ENCODE data around the gene SNX33. TPM values are rescaled to one million over a fixed set of nuclear protein-coding genes. Genes with fewer than 3 reads are reported as not detected.

SNX33 gene
- total RNA-seq, 1 experiment from 2014 or later, result 19.8 TPM

DNA sequence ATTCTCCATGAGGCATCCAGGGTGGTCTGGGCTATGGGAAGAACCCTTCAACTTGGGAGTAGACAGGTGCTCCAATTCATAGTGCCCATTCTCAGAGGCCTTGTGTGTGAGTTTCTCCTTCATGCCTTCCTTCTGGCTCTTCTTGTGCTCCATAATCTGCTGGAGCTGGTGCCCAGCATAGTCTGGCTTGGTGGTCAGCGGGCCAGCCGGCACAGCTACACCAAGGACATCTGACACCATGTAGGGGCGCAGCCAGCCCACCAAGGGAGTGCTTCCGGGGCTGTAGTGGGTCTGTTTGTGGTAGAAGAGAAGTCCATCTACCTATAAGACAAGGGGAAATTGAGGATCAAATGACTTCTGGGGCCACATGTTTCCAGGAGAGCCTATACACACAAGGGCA, 49.4 kb upstream of the SNX33 start (continued):
- TF ChIP-seq, protein P1, sequence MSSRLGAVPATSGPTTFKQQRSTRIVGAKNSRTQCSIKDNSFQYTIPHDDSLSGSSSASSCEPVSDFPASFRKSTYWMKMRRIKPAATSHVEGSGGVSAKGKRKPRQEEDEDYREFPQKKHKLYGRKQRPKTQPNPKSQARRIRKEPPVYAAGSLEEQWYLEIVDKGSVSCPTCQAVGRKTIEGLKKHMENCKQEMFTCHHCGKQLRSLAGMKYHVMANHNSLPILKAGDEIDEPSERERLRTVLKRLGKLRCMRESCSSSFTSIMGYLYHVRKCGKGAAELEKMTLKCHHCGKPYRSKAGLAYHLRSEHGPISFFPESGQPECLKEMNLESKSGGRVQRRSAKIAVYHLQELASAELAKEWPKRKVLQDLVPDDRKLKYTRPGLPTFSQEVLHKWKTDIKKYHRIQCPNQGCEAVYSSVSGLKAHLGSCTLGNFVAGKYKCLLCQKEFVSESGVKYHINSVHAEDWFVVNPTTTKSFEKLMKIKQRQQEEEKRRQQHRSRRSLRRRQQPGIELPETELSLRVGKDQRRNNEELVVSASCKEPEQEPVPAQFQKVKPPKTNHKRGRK (CRISPR knock-in tag; IDR thresholded peaks at IDR 0.05; ENCODE audit: borderline replicate concordance), result no peak

DNA sequence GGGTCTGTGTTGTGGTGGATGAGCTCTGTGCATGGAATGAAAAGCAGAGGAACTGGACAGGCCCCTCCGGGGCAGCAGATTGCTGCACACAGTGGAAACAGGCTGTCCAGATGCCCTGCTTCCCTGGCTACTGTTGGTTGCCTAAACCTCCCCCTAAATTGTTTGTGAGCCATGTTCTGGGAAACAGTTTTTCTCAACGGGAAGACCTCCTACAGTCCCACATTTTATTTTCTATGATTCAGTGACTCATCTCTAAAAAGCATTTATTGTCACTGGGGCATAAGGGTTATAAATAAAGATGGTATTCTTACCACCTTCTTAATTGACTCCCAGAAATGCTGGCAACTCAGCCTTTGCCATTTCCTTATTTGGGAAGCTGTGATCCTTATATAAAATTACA, 48.3 kb upstream of the SNX33 start:
- no peak for TF ChIP-seq NFE2L1 (CRISPR knock-in tag; IDR thresholded peaks at IDR 0.05)
- TF ChIP-seq, protein P2, sequence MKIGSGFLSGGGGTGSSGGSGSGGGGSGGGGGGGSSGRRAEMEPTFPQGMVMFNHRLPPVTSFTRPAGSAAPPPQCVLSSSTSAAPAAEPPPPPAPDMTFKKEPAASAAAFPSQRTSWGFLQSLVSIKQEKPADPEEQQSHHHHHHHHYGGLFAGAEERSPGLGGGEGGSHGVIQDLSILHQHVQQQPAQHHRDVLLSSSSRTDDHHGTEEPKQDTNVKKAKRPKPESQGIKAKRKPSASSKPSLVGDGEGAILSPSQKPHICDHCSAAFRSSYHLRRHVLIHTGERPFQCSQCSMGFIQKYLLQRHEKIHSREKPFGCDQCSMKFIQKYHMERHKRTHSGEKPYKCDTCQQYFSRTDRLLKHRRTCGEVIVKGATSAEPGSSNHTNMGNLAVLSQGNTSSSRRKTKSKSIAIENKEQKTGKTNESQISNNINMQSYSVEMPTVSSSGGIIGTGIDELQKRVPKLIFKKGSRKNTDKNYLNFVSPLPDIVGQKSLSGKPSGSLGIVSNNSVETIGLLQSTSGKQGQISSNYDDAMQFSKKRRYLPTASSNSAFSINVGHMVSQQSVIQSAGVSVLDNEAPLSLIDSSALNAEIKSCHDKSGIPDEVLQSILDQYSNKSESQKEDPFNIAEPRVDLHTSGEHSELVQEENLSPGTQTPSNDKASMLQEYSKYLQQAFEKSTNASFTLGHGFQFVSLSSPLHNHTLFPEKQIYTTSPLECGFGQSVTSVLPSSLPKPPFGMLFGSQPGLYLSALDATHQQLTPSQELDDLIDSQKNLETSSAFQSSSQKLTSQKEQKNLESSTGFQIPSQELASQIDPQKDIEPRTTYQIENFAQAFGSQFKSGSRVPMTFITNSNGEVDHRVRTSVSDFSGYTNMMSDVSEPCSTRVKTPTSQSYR (CRISPR knock-in tag; IDR thresholded peaks at IDR 0.05), result no peak
- TF ChIP-seq IRF2 (CRISPR knock-in tag; IDR thresholded peaks at IDR 0.05; ENCODE audit: borderline replicate concordance, low read depth), result no peak
- no peak for TF ChIP-seq KAT7 (CRISPR knock-in tag; IDR thresholded peaks at IDR 0.05; ENCODE audit: borderline replicate concordance)
- TF ChIP-seq, protein P3, sequence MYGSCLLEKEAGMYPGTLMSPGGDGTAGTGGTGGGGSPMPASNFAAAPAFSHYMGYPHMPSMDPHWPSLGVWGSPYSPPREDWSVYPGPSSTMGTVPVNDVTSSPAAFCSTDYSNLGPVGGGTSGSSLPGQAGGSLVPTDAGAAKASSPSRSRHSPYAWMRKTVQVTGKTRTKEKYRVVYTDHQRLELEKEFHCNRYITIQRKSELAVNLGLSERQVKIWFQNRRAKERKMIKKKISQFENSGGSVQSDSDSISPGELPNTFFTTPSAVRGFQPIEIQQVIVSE (CRISPR knock-in tag; IDR thresholded peaks at IDR 0.05; ENCODE audit: borderline replicate concordance), result no peak
- TF ChIP-seq SOX15 (CRISPR knock-in tag; IDR thresholded peaks at IDR 0.05), result no peak
- TF ChIP-seq ZNF232 (CRISPR knock-in tag; IDR thresholded peaks at IDR 0.05), result no peak
- TF ChIP-seq ZNF671 (CRISPR knock-in tag; IDR thresholded peaks at IDR 0.05), result no peak
- TF ChIP-seq, protein P4, sequence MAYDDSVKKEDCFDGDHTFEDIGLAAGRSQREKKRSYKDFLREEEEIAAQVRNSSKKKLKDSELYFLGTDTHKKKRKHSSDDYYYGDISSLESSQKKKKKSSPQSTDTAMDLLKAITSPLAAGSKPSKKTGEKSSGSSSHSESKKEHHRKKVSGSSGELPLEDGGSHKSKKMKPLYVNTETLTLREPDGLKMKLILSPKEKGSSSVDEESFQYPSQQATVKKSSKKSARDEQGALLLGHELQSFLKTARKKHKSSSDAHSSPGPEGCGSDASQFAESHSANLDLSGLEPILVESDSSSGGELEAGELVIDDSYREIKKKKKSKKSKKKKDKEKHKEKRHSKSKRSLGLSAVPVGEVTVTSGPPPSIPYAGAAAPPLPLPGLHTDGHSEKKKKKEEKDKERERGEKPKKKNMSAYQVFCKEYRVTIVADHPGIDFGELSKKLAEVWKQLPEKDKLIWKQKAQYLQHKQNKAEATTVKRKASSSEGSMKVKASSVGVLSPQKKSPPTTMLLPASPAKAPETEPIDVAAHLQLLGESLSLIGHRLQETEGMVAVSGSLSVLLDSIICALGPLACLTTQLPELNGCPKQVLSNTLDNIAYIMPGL (CRISPR knock-in tag; IDR thresholded peaks at IDR 0.05), result no peak
- TF ChIP-seq JUN (CRISPR knock-in tag; IDR thresholded peaks at IDR 0.05), result no peak
- TF ChIP-seq, protein P5, sequence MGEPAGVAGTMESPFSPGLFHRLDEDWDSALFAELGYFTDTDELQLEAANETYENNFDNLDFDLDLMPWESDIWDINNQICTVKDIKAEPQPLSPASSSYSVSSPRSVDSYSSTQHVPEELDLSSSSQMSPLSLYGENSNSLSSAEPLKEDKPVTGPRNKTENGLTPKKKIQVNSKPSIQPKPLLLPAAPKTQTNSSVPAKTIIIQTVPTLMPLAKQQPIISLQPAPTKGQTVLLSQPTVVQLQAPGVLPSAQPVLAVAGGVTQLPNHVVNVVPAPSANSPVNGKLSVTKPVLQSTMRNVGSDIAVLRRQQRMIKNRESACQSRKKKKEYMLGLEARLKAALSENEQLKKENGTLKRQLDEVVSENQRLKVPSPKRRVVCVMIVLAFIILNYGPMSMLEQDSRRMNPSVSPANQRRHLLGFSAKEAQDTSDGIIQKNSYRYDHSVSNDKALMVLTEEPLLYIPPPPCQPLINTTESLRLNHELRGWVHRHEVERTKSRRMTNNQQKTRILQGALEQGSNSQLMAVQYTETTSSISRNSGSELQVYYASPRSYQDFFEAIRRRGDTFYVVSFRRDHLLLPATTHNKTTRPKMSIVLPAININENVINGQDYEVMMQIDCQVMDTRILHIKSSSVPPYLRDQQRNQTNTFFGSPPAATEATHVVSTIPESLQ (CRISPR knock-in tag; IDR thresholded peaks at IDR 0.05), result no peak
- TF ChIP-seq NFYB (CRISPR knock-in tag; conservative IDR thresholded peaks at IDR 0.05; ENCODE audit: low read depth), result no peak
- TF ChIP-seq ELF4 (CRISPR knock-in tag; IDR thresholded peaks at IDR 0.05; ENCODE audit: low read depth), result no peak
- TF ChIP-seq, protein P6, sequence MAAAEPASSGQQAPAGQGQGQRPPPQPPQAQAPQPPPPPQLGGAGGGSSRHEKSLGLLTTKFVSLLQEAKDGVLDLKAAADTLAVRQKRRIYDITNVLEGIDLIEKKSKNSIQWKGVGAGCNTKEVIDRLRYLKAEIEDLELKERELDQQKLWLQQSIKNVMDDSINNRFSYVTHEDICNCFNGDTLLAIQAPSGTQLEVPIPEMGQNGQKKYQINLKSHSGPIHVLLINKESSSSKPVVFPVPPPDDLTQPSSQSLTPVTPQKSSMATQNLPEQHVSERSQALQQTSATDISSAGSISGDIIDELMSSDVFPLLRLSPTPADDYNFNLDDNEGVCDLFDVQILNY (CRISPR knock-in tag; IDR thresholded peaks at IDR 0.05), result no peak
- TF ChIP-seq GABPB1 (CRISPR knock-in tag; IDR thresholded peaks at IDR 0.05), result no peak
- TF ChIP-seq ZNF138 (CRISPR knock-in tag; conservative IDR thresholded peaks at IDR 0.05), result no peak
- TF ChIP-seq OVOL2 (CRISPR knock-in tag; IDR thresholded peaks at IDR 0.05; ENCODE audit: borderline replicate concordance), result no peak
- ChIA-PET CTCF (no interaction called here), POLR2A (no interaction called here)
- peaks cover 29% of the 10 kb centered on the region for H3K36me3 Mint-ChIP-seq
- DNase-seq (ENCODE audit: low spot score) (no peak), ATAC-seq (no peak)
- H3K9me3 Mint-ChIP-seq, result no peaks in the 10 kb centered on the region
- H3K27ac Mint-ChIP-seq, result no peak overlapping the region
- H3K4me1 Mint-ChIP-seq, result no peaks in the 10 kb centered on the region
- no peaks in the 10 kb centered on the region for H3K27me3 Mint-ChIP-seq (ENCODE audit: low read depth)
- H3K4me3 Mint-ChIP-seq, result no peak overlapping the region

Data from WTC11 (cell line).